ENCODE measurements around the gene CAPN9.
"Not testable (repeated sequence)": the region's sequence is repeated elsewhere in the genome, so short reads cannot be mapped to it uniquely, and the experiment has no call there.

The CAPN9 gene

GRCh38 chr1:230713547-230713914 is 33.7 kb upstream of the CAPN9 start:
- no peaks in the 10 kb centered on the region for H4K20me1 ChIP-seq (ENCODE audit: insufficient read depth, low read length)
- no peak for TF ChIP-seq CTCF (IDR thresholded peaks at IDR 0.05; ENCODE audit: borderline replicate concordance, extremely low read depth, low read length, poor library complexity, severe bottlenecking)
- no peak for TF ChIP-seq EZH2 (IDR thresholded peaks at IDR 0.05; ENCODE audit: borderline replicate concordance, low read depth, low read length, severe bottlenecking)
- DNase-seq (no peak), ATAC-seq (ENCODE audit: insufficient read depth, low read depth) (no peak)
- no peaks in the 10 kb centered on the region for H3K9me3 ChIP-seq (ENCODE audit: insufficient read depth, low read length, severe bottlenecking)
- no peaks in the 10 kb centered on the region for H3K27me3 ChIP-seq (ENCODE audit: insufficient read depth, low read length, poor library complexity)
- no peaks in the 10 kb centered on the region for H3K4me1 ChIP-seq (ENCODE audit: insufficient read depth, low read length)
- no peak overlapping the region for H3K4me2 ChIP-seq (ENCODE audit: insufficient read depth, low read length)
- H3K27ac ChIP-seq (ENCODE audit: low read length) = no peak overlapping the region
- no peak overlapping the region for H3K9ac ChIP-seq (ENCODE audit: low read depth, low read length)
- H3K36me3 ChIP-seq (ENCODE audit: insufficient read depth, low read length) = no peaks in the 10 kb centered on the region
- H3K4me3 ChIP-seq (ENCODE audit: low read depth in 1 of 2, low read length in 2 of 2) = no peak overlapping the region
- H3K79me2 ChIP-seq (ENCODE audit: insufficient read depth, low read length) = no peaks in the 10 kb centered on the region
- no peak overlapping the region for H2AFZ ChIP-seq (ENCODE audit: low read depth, low read length)

- H4K20me1 ChIP-seq (ENCODE audit: insufficient read depth, low read length) = no peaks in the 10 kb centered on the region
- H2AFZ ChIP-seq (ENCODE audit: low read depth, low read length) = no peak within 1 kb of the TSS
- no peaks in the 10 kb centered on the region for H3K79me2 ChIP-seq (ENCODE audit: insufficient read depth, low read length)
- H3K4me1 ChIP-seq (ENCODE audit: insufficient read depth, low read length) = no peaks in the 10 kb centered on the region
- no peak for DNase-seq
- no peak within 1 kb of the TSS for H3K4me3 ChIP-seq (ENCODE audit: low read depth in 1 of 2, low read length in 2 of 2)
- H3K9ac ChIP-seq (ENCODE audit: low read depth, low read length) = no peak within 1 kb of the TSS
- H3K27me3 ChIP-seq (ENCODE audit: insufficient read depth, low read length, poor library complexity) = no peaks in the 10 kb centered on the region
- TF ChIP-seq CTCF (IDR thresholded peaks at IDR 0.05; ENCODE audit: borderline replicate concordance, extremely low read depth, low read length, poor library complexity, severe bottlenecking) (no peak), EZH2 (IDR thresholded peaks at IDR 0.05; ENCODE audit: borderline replicate concordance, low read depth, low read length, severe bottlenecking) (no peak)
- H3K36me3 ChIP-seq (ENCODE audit: insufficient read depth, low read length) = no peaks in the 10 kb centered on the region
- no peak within 1 kb of the TSS for H3K27ac ChIP-seq (ENCODE audit: low read length)
- H3K4me2 ChIP-seq (ENCODE audit: insufficient read depth, low read length) = no peak within 1 kb of the TSS
- H3K9me3 ChIP-seq (ENCODE audit: insufficient read depth, low read length, severe bottlenecking) = no peaks in the 10 kb centered on the region
- no peak for ATAC-seq (ENCODE audit: insufficient read depth, low read depth)
These were observed 33.0 kb upstream of the CAPN9 start, which contains the start of gene AGT for GRCh38 chr1:230713915-230714764. Gene AGT, minus strand, starts transcription at chr1:230714122. Its CDS starts 3,299 bp downstream, at chr1:230710823.

GRCh38 chr1:230715510-230715909 is 31.7 kb upstream of the CAPN9 start:
- Histone ChIP-seq H3K9ac (ENCODE audit: low read depth, low read length) (no peak overlapping the region), H3K27ac (ENCODE audit: low read length) (no peak overlapping the region), H3K9me3 (ENCODE audit: insufficient read depth, low read length, severe bottlenecking) (no peaks in the 10 kb centered on the region), H3K4me3 (ENCODE audit: low read depth in 1 of 2, low read length in 2 of 2) (no peak overlapping the region), H2AFZ (ENCODE audit: low read depth, low read length) (no peak overlapping the region), H3K36me3 (ENCODE audit: insufficient read depth, low read length) (no peaks in the 10 kb centered on the region), H3K4me2 (ENCODE audit: insufficient read depth, low read length) (no peak overlapping the region), H3K79me2 (ENCODE audit: insufficient read depth, low read length) (no peaks in the 10 kb centered on the region), H4K20me1 (ENCODE audit: insufficient read depth, low read length) (no peaks in the 10 kb centered on the region), H3K27me3 (ENCODE audit: insufficient read depth, low read length, poor library complexity) (no peaks in the 10 kb centered on the region), H3K4me1 (ENCODE audit: insufficient read depth, low read length) (no peaks in the 10 kb centered on the region)
- DNase-seq (no peak), ATAC-seq (ENCODE audit: insufficient read depth, low read depth) (no peak)
- no peak for TF ChIP-seq CTCF (IDR thresholded peaks at IDR 0.05; ENCODE audit: borderline replicate concordance, extremely low read depth, low read length, poor library complexity, severe bottlenecking)
- no peak for TF ChIP-seq EZH2 (IDR thresholded peaks at IDR 0.05; ENCODE audit: borderline replicate concordance, low read depth, low read length, severe bottlenecking)

GRCh38 chr1:230716453-230716852 is 30.7 kb upstream of the CAPN9 start:
- ATAC-seq (ENCODE audit: insufficient read depth, low read depth); H3K4me3 ChIP-seq (ENCODE audit: low read depth in 1 of 2, low read length in 2 of 2): not testable (repeated sequence)

More at GRCh38 chr1:230716453-230716852, 30.7 kb upstream of the CAPN9 start:
- not testable (repeated sequence) for H3K79me2 ChIP-seq (ENCODE audit: insufficient read depth, low read length); H3K9me3 ChIP-seq (ENCODE audit: insufficient read depth, low read length, severe bottlenecking); H3K27me3 ChIP-seq (ENCODE audit: insufficient read depth, low read length, poor library complexity); H4K20me1 ChIP-seq (ENCODE audit: insufficient read depth, low read length); H3K4me1 ChIP-seq (ENCODE audit: insufficient read depth, low read length); H2AFZ ChIP-seq (ENCODE audit: low read depth, low read length); H3K36me3 ChIP-seq (ENCODE audit: insufficient read depth, low read length); H3K27ac ChIP-seq (ENCODE audit: low read length); H3K4me2 ChIP-seq (ENCODE audit: insufficient read depth, low read length); H3K9ac ChIP-seq (ENCODE audit: low read depth, low read length); DNase-seq

Data from DND-41 (cell line).